DOHH2 (cell line): Measurements from ENCODE around the gene PADI4.

Experiments
- H3F3A ChIP-seq: fragments of 200-600 bp; sonication (generic), shearing (Covaris generic); 2 replicates; pipeline ENCODE4 v1.6.0; 2016; ENCODE audit warnings: antibody characterized with exemption, mild to moderate bottlenecking; ENCODE audit not compliant: control insufficient read depth, insufficient read depth
- H3K27ac ChIP-seq: fragments of 200-600 bp; sonication (generic); 2 replicates; pipeline ENCODE4 v1.5.1; 2014; ENCODE audit warnings: low read depth, mild to moderate bottlenecking, low read length, moderate library complexity
- H3K27me3 ChIP-seq: fragments of 200-600 bp; sonication (generic); 2 replicates; pipeline ENCODE4 v1.6.1; 2014; ENCODE audit warnings: mild to moderate bottlenecking, low read length, mixed read lengths; ENCODE audit not compliant: control insufficient read depth
- H3K36me3 ChIP-seq: fragments of 200-600 bp; sonication (generic); 2 replicates; pipeline ENCODE4 v1.6.1; 2014; ENCODE audit warnings: mild to moderate bottlenecking, low read length, moderate library complexity, mixed read lengths; ENCODE audit not compliant: control insufficient read depth
- H3K4me1 ChIP-seq: fragments of 200-600 bp; sonication (generic); 2 replicates; pipeline ENCODE4 v1.6.1; 2014; ENCODE audit warnings: mild to moderate bottlenecking, low read length, mixed read lengths; ENCODE audit not compliant: control insufficient read depth
- H3K4me2 ChIP-seq: fragments of 200-600 bp; sonication (generic); 2 replicates; pipeline ENCODE4 v1.6.0; 2014; ENCODE audit warnings: mild to moderate bottlenecking, low read length, moderate library complexity
- H3K4me3 ChIP-seq: fragments of 200-600 bp; sonication (generic); 2 replicates; pipeline ENCODE4 v1.5.1; 2014; ENCODE audit warnings: mild to moderate bottlenecking, low read length, mixed read lengths
- H3K79me2 ChIP-seq: fragments of 200-600 bp; sonication (generic); 2 replicates; pipeline ENCODE4 v1.6.1; 2014; ENCODE audit warnings: mild to moderate bottlenecking, low read length, mixed read lengths; ENCODE audit not compliant: control insufficient read depth
- H3K9me2 ChIP-seq: fragments of 200-600 bp; sonication (generic); replicated peaks from 2 replicates; pipeline ENCODE4 v1.6.1; 2014; ENCODE audit warnings: mild to moderate bottlenecking, low read length, mixed read lengths; ENCODE audit not compliant: control insufficient read depth
- H3K9me3 ChIP-seq: fragments of 200-600 bp; sonication (generic); 2 replicates; pipeline ENCODE4 v1.6.1; 2014; ENCODE audit warnings: antibody characterized with exemption, low read length, mixed read lengths; ENCODE audit not compliant: control insufficient read depth, insufficient read depth
- H4K20me1 ChIP-seq: fragments of 200-600 bp; sonication (generic); 2 replicates; pipeline ENCODE4 v1.6.0; 2014; ENCODE audit warnings: low read depth, mild to moderate bottlenecking, antibody characterized with exemption, low read length, moderate library complexity; ENCODE audit not compliant: control insufficient read depth, insufficient read depth
- CTCF ChIP-seq: fragments of 200-600 bp; sonication (generic); IDR thresholded peaks from one replicate; pipeline ENCODE4 v1.5.1; 2014; ENCODE audit warnings: antibody characterized with exemption, mild to moderate bottlenecking, low read depth, low read length; ENCODE audit not compliant: poor library complexity, severe bottlenecking
- EZH2phosphoT487 ChIP-seq: fragments of 200-600 bp; sonication (generic); IDR thresholded peaks from 2 replicates; pipeline ENCODE4 v1.6.1; 2017; ENCODE audit warnings: borderline replicate concordance, mild to moderate bottlenecking, antibody characterized with exemption, low read length, moderate library complexity, mixed read lengths

PADI4 gene

GRCh38 chr1:17351598-17352324, 43.8 kb downstream of the PADI4 start:
- Histone ChIP-seq H3K27me3 (peaks cover 7% of the 10 kb centered on the region; the same call in 1 of the 2 replicates), H3K4me3 (no peak overlapping the region), H3K9me2 (no peaks in the 10 kb centered on the region), H3K4me2 (no peak overlapping the region), H3K27ac (no peak overlapping the region), H4K20me1 (no peaks in the 10 kb centered on the region), H3K79me2 (no peaks in the 10 kb centered on the region), H3K9me3 (no peaks in the 10 kb centered on the region), H3K36me3 (no peaks in the 10 kb centered on the region), H3F3A (no peaks in the 10 kb centered on the region), H3K4me1 (no peaks in the 10 kb centered on the region)
- no peak for TF ChIP-seq EZH2phosphoT487
- TF ChIP-seq CTCF: no peak

- Histone ChIP-seq H3K4me3 (no peak overlapping the region), H3K27ac (no peak overlapping the region), H3F3A (no peaks in the 10 kb centered on the region), H3K4me2 (no peak overlapping the region), H3K9me2 (no peaks in the 10 kb centered on the region), H3K4me1 (no peaks in the 10 kb centered on the region), H4K20me1 (no peaks in the 10 kb centered on the region), H3K27me3 (peaks cover 7% of the 10 kb centered on the region; the same call in 1 of the 2 replicates), H3K79me2 (no peaks in the 10 kb centered on the region), H3K36me3 (no peaks in the 10 kb centered on the region), H3K9me3 (no peaks in the 10 kb centered on the region)
- TF ChIP-seq CTCF (no peak), EZH2phosphoT487 (no peak)
Observed at GRCh38 chr1:17352419-17352909, 44.5 kb downstream of the PADI4 start.

GRCh38 chr1:17355898-17356297, 47.9 kb downstream of the PADI4 start:
- H3K79me2 ChIP-seq: no peaks in the 10 kb centered on the region
- no peaks in the 10 kb centered on the region for H3K36me3 ChIP-seq
- TF ChIP-seq EZH2phosphoT487 (no peak), CTCF (no peak)
- H3K27me3 ChIP-seq: no peaks in the 10 kb centered on the region
- no peaks in the 10 kb centered on the region for H3K9me2 ChIP-seq
- H3K27ac ChIP-seq: no peak overlapping the region
- H4K20me1 ChIP-seq: no peaks in the 10 kb centered on the region
- no peaks in the 10 kb centered on the region for H3K4me1 ChIP-seq
- H3F3A ChIP-seq: no peaks in the 10 kb centered on the region
- no peak overlapping the region for H3K4me2 ChIP-seq
- no peak overlapping the region for H3K4me3 ChIP-seq
- H3K9me3 ChIP-seq: no peaks in the 10 kb centered on the region
